Parathyroid adenoma (tissue), 2 donors: ENCODE measurements around the gene DAAM2.

Source experiments
- H2AFZ ChIP-seq: fragments of 300-600 bp; sonication (generic); one replicate; pipeline ENCODE4 v1.7.0; 2017; ENCODE audit warnings: antibody characterized with exemption, mild to moderate bottlenecking
- H3K27ac ChIP-seq: fragments of 300-600 bp; sonication (generic); one replicate; pipeline ENCODE4 v1.7.0; 2017
- H3K27me3 ChIP-seq: fragments of 300-600 bp; sonication (generic); one replicate; pipeline ENCODE4 v1.7.0; 2017; ENCODE audit warnings: low read length; ENCODE audit not compliant: control insufficient read depth, insufficient read depth
- H3K36me3 ChIP-seq: fragments of 300-600 bp; sonication (generic); one replicate; pipeline ENCODE4 v1.7.0; 2017; ENCODE audit warnings: low read length; ENCODE audit not compliant: control insufficient read depth, insufficient read depth
- H3K4me1 ChIP-seq: fragments of 300-600 bp; sonication (generic); one replicate; pipeline ENCODE4 v1.7.0; 2017; ENCODE audit warnings: control low read depth
- H3K4me2 ChIP-seq: fragments of 300-600 bp; sonication (generic); one replicate; pipeline ENCODE4 v1.7.0; 2017; ENCODE audit warnings: low read length
- H3K4me3 ChIP-seq: fragments of 300-600 bp; sonication (generic); one replicate; pipeline ENCODE4 v1.7.0; 2017; ENCODE audit warnings: low read depth, low read length
- H3K79me2 ChIP-seq: fragments of 300-600 bp; sonication (generic); one replicate; pipeline ENCODE4 v1.7.0; 2017; ENCODE audit warnings: control low read depth
- H3K9ac ChIP-seq: fragments of 300-600 bp; sonication (generic); one replicate; pipeline ENCODE4 v1.7.0; 2017; ENCODE audit warnings: mild to moderate bottlenecking
- H3K9me3 ChIP-seq: fragments of 300-600 bp; sonication (generic); one replicate; pipeline ENCODE4 v1.7.0; 2017; ENCODE audit warnings: low read length; ENCODE audit not compliant: control insufficient read depth
- CTCF ChIP-seq: fragments of 300-600 bp; sonication (generic); IDR thresholded peaks from one replicate; pipeline ENCODE4 v1.7.0; 2017; ENCODE audit warnings: antibody characterized with exemption, mild to moderate bottlenecking
- donor health status: primary hyperparathyroidism.

DAAM2 gene

GRCh38 chr6:39830444-39830843 lies 38.3 kb downstream of the DAAM2 start:
- no peak overlapping the region for H3K4me2 ChIP-seq
- no peaks in the 10 kb centered on the region for H3K27me3 ChIP-seq
- H2AFZ ChIP-seq, result no peak overlapping the region
- no peaks in the 10 kb centered on the region for H3K79me2 ChIP-seq
- H3K27ac ChIP-seq, result no peak overlapping the region
- no peaks in the 10 kb centered on the region for H3K36me3 ChIP-seq
- H3K4me3 ChIP-seq, result no peak overlapping the region
- no peaks in the 10 kb centered on the region for H3K4me1 ChIP-seq
- H3K9me3 ChIP-seq, result no peaks in the 10 kb centered on the region
- H3K9ac ChIP-seq, result no peak overlapping the region
- TF ChIP-seq CTCF, result no peak

DNA sequence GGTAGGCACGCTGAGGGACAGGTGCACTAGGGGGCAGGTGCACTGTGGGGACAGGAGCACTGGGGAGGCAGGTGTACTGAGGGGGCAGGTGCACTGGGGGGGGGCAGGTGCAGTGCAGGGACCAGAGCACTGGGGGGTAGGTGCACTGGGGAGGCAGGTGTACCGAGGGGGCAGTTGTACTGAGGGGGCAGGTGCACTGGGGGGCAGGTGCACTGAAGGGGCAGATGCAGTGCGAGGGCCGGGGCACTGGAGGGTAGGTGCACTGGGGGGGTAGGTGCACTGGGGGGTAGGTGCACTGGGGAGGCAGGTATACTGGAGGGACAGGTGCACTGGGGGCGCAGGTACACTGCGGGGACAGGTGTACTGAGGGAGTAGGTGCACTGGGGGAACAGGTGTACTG lies 39.5 kb downstream of the DAAM2 start:
- no peak overlapping the region for H3K9ac ChIP-seq
- H3K36me3 ChIP-seq, result no peaks in the 10 kb centered on the region
- H3K27ac ChIP-seq, result no peak overlapping the region
- H3K4me1 ChIP-seq, result no peaks in the 10 kb centered on the region
- H3K4me3 ChIP-seq, result no peak overlapping the region
- no peaks in the 10 kb centered on the region for H3K79me2 ChIP-seq
- H3K9me3 ChIP-seq, result no peaks in the 10 kb centered on the region
- H2AFZ ChIP-seq, result no peak overlapping the region
- TF ChIP-seq CTCF, result no peak
- no peak overlapping the region for H3K4me2 ChIP-seq
- H3K27me3 ChIP-seq, result no peaks in the 10 kb centered on the region

- no peaks in the 10 kb centered on the region for H3K36me3 ChIP-seq
- H3K9me3 ChIP-seq, result no peaks in the 10 kb centered on the region
- no peak overlapping the region for H3K4me3 ChIP-seq
- no peaks in the 10 kb centered on the region for H3K4me1 ChIP-seq
- no peaks in the 10 kb centered on the region for H3K27me3 ChIP-seq
- H3K4me2 ChIP-seq, result no peak overlapping the region
- no peaks in the 10 kb centered on the region for H3K79me2 ChIP-seq
- H3K27ac ChIP-seq, result no peak overlapping the region
- no peak for TF ChIP-seq CTCF
- no peak overlapping the region for H2AFZ ChIP-seq
- H3K9ac ChIP-seq, result no peak overlapping the region
Observed at GRCh38 chr6:39834278-39834677, 42.1 kb downstream of the DAAM2 start.

DNA sequence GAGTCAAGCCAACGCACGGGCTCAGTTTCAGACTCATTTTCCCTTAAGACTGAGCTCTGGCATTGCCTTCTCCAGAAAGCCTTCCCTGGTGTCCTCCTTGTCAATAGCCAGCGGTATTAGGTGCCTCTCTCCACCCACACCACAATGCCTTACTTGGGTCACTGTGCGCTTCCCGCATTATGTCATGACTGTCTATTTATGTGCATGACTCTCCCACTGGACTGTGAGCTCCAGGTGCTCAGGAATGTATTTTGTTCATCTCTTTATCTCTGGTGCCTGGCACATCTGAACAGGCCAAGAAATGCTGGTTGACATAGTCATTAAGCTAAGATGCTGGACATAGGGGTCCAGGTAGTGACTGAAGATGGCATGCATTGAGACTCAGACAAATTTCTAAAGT lies 42.7 kb downstream of the DAAM2 start:
- H3K79me2 ChIP-seq, result no peaks in the 10 kb centered on the region
- no peaks in the 10 kb centered on the region for H3K27me3 ChIP-seq
- H3K4me3 ChIP-seq, result no peak overlapping the region
- no peak overlapping the region for H3K4me2 ChIP-seq
- no peaks in the 10 kb centered on the region for H3K36me3 ChIP-seq
- H3K9ac ChIP-seq, result no peak overlapping the region
- H3K4me1 ChIP-seq, result no peaks in the 10 kb centered on the region
- H3K9me3 ChIP-seq, result no peaks in the 10 kb centered on the region
- H2AFZ ChIP-seq, result no peak overlapping the region
- no peak overlapping the region for H3K27ac ChIP-seq
- no peak for TF ChIP-seq CTCF

DNA sequence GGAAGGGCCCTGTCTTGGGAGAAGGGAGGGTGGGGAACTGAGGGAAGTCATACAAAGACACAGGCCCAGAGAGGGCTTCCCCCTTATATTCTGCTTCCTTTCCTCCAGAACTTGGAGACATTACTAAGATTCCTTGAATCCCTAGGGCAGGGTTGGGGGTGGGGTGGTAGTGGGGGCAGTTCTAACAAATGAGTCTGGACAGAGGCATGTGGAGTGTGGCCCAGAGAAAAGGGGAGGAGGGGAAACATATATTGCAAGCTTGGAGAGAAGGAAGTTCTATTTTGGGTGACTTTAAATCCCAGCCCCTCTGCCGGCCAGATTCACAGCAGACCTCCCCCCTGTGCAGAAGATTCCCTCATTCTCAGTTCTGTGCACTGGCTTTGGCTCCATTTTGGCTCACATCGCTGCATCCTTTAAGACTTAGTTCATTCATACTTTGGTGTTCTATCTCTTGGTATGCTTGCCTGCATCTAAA lies 43.7 kb downstream of the DAAM2 start:
- Histone ChIP-seq H3K9ac (no peak overlapping the region), H3K79me2 (no peaks in the 10 kb centered on the region), H3K36me3 (no peaks in the 10 kb centered on the region), H3K4me2 (no peak overlapping the region), H3K27ac (no peak overlapping the region), H3K27me3 (no peaks in the 10 kb centered on the region), H3K4me3 (no peak overlapping the region), H3K4me1 (no peaks in the 10 kb centered on the region), H2AFZ (no peak overlapping the region), H3K9me3 (no peaks in the 10 kb centered on the region)
- no peak for TF ChIP-seq CTCF
